Activated naive CD8-positive, alpha-beta T cell treated with anti-CD3 and anti-CD28 coated beads, Interleukin-2, amount 50 U/mL, for 24 hours (primary cell): ENCODE results near the gene SETD9.
A peak's percentile ranks its signal among the peaks of the same experiment; 100 is the strongest.

Source experiments
- ATAC-seq: fragments of 150-1000 bp; cut with Tn5 transposase; one replicate; pipeline ENCODE4 v1.10.0; 2021
- DNase-seq: peaks from one replicate; pipeline ENCODE4 v3.0.0; 2021
- H3K27ac Mint-ChIP-seq: one replicate; pipeline ENCODE4 v1.8.0; 2021; ENCODE audit warnings: mild to moderate bottlenecking, mixed read lengths
- H3K27me3 Mint-ChIP-seq: one replicate; pipeline ENCODE4 v1.8.0; 2021; ENCODE audit warnings: mixed read lengths
- H3K36me3 Mint-ChIP-seq: one replicate; pipeline ENCODE4 v1.8.0; 2021; ENCODE audit warnings: low read depth, mixed read lengths
- H3K4me1 Mint-ChIP-seq: one replicate; pipeline ENCODE4 v1.8.0; 2021; ENCODE audit warnings: mixed read lengths
- H3K4me3 Mint-ChIP-seq: one replicate; pipeline ENCODE4 v1.8.0; 2021; ENCODE audit warnings: mild to moderate bottlenecking, moderate library complexity, mixed read lengths
- H3K9me3 Mint-ChIP-seq: one replicate; pipeline ENCODE4 v1.8.0; 2021; ENCODE audit warnings: mixed read lengths

The SETD9 gene, protein sequence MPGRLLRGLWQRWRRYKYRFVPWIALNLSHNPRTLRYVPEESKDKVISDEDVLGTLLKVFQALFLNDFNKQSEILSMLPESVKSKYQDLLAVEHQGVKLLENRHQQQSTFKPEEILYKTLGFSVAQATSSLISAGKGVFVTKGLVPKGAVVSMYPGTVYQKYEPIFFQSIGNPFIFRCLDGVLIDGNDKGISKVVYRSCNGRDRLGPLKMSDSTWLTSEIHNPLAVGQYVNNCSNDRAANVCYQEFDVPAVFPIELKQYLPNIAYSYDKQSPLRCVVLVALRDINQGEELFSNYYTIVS

DNA sequence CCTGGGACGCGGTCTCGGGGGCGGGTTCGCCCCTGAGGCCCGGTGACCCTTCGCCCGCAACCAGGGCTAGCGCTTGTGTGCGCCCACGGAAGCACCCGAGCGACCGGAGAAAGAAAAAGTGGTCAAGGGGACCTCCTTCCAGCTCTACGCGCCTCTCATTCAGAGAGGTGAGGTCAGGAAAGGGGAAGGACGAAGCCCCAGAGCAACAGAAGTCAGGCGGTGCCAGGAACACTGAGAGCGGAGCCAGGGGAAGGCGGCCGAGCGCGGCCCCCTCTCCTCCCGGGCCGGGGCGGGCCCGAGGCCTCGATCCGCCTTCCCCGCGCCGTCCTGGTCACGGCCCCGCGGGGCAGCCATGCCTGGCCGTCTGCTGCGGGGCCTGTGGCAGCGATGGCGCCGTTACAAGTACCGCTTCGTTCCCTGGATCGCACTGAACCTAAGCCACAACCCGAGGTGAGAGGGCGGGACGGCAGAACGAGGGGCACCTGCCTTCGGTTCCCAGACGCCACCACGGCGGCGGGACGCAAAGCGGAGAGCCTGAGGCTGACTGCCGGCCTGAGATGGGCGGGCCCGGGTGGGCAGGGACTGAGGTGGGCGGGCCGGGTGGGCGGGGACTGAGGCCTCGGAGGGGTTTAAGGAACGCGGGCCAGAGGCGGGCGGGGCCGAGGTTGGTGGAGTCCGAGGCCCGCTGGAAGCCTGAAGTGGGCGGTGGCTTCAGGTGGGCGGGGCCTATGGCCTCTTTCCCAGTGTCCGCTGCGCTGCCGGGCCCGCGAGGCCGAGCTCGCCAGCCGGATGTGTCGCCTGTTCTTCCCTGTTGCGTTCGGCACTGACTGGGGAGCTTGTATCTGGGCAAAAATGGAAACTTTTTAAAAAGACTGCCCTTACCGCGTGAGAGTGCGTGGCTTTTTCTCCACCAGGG lies at the start of gene SETD9:
Gene SETD9 (plus strand): TSS at position 303 of the 916 bp plus-strand sequence. CDS start 50 bp downstream, at position 353.
- peak within 1 kb of the TSS; percentile 86 for H3K4me3 Mint-ChIP-seq
- ATAC-seq: peak; percentile 89
- peak within 1 kb of the TSS; percentile 96 for H3K27ac Mint-ChIP-seq

DNA sequence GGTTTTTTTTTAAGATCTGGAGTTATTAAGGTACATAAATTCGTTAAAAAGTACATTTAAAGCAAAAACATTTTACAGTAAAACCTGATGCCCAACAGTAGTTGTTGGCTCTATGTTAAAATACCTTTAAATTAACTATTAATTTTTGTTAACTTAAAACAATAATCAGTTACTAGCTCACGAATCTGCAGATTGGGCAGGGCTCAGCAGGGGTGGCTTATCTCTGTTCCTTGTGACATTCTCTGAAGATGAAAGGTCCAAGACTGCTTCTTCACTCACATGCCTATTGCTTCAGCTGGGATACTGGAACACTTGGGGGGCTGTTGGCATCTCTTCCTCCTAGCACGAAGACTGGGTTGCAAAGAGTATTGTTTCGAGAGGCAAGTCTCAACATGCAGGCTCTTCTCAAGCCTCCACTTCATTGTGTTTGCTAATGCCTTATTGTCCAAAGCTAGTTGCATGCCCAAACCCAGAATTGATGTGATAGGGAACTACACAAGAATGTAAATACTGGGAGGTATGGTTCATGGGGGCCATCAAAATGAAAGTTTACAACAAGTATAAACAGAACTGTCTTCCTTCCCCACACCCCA lies 47.4 kb upstream of the SETD9 start:
- Mint-ChIP-seq H3K27ac (no peak overlapping the region), H3K9me3 (no peaks in the 10 kb centered on the region), H3K27me3 (no peaks in the 10 kb centered on the region)

More for the DNA sequence above, at the start of gene SETD9:
- Mint-ChIP-seq H3K9me3 (peaks cover 4% of the 10 kb centered on the region), H3K4me1 (peaks cover 23% of the 10 kb centered on the region), H3K27me3 (peaks cover 11% of the 10 kb centered on the region), H3K36me3 (peaks cover 1% of the 10 kb centered on the region)
- DNase-seq: peak; percentile 97

DNA sequence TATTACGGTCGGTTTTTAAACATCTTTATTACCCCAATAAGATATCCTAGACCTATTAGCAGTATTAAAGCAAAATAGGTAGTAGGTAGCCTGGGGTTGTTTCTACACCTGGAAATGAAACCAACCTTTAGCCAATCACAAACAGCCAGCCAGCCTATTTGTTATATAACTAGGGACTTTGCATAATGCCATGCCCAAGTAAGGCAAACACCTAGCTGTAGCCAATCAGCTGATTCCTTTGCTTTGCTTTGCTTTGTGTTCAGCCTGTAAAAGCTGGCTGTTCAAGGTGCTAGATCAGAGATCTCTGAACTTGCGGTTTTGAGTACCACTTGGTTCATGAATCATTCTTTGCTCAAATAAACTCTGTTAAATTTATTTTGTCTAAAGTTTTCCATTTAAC lies 46.5 kb upstream of the SETD9 start:
- no peaks in the 10 kb centered on the region for H3K9me3 Mint-ChIP-seq
- no peak overlapping the region for H3K27ac Mint-ChIP-seq
- no peak for ATAC-seq
- no peak overlapping the region for H3K4me3 Mint-ChIP-seq
- no peak for DNase-seq
- H3K27me3 Mint-ChIP-seq: no peaks in the 10 kb centered on the region
- peaks cover 27% of the 10 kb centered on the region for H3K36me3 Mint-ChIP-seq
- H3K4me1 Mint-ChIP-seq: peaks cover 13% of the 10 kb centered on the region

More for the DNA sequence above, 47.4 kb upstream of the SETD9 start:
- Mint-ChIP-seq H3K36me3 (peaks cover 27% of the 10 kb centered on the region), H3K4me3 (no peak overlapping the region), H3K4me1 (peaks cover 13% of the 10 kb centered on the region)
- ATAC-seq (no peak), DNase-seq (no peak)

DNA sequence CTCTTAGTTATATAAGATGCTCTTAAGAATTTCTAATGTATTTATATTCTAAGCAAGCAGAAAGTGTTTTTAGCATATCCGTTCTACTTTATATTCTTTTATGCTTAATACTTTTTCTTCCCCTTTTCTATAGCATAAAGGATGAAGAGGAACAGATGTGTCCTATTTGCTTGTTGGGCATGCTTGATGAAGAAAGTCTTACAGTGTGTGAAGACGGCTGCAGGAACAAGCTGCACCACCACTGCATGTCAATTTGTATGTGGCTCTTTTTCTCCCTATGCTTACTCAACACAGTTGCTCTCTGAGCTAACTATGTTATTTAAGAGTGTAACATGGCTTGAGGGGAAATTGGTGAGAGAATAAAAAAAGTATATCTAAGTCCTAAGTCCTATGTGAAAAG lies 37.6 kb upstream of the SETD9 start:
- H3K27ac Mint-ChIP-seq: peak overlapping the region; percentile 2
- H3K4me1 Mint-ChIP-seq: peaks cover 23% of the 10 kb centered on the region
- H3K36me3 Mint-ChIP-seq: peaks cover 38% of the 10 kb centered on the region
- no peak overlapping the region for H3K4me3 Mint-ChIP-seq
- H3K9me3 Mint-ChIP-seq: no peaks in the 10 kb centered on the region
- ATAC-seq (no peak), DNase-seq (no peak)
- H3K27me3 Mint-ChIP-seq: no peaks in the 10 kb centered on the region

DNA sequence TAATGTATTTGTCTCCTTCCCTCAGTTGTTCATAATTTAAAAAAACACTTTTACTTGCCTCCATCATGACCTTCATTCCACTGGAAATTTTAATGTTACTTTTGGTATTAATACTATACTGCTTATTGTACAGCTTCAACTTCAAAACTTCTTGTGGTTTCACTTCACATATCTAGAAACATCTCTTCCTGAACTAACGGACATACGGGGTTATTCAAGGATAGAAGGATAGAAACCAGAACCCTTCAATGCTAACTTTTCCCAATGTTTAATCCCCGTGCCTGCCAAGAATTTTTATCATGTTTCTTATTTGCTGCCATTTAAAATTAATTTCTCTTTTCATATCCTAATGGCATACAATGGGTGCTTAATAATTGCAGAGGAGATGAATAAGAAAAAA lies 36.3 kb upstream of the SETD9 start:
- no peaks in the 10 kb centered on the region for H3K9me3 Mint-ChIP-seq
- H3K36me3 Mint-ChIP-seq: peaks cover 42% of the 10 kb centered on the region
- H3K4me3 Mint-ChIP-seq: no peak overlapping the region
- no peaks in the 10 kb centered on the region for H3K27me3 Mint-ChIP-seq
- DNase-seq: no peak
- H3K4me1 Mint-ChIP-seq: peaks cover 23% of the 10 kb centered on the region
- ATAC-seq: no peak
- peak overlapping the region; percentile 37 for H3K27ac Mint-ChIP-seq

DNA sequence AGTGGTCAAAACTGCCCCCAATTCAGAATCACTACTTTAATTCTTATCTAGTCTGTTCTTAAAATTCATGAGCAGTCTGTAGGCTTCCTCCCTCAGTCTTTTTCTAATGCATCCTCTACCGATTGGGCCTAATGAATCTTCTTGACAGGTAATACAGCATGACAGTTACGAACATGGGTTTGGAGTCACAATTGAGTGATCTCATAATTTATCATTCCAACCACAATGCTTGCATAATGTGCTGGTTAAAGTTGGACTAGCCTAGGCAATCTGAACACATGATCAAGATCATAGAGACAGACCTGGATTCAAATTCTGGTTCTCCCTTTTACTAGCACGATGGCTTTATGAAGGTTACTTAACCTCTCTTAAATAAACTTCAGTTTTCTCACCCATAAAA lies 33.1 kb upstream of the SETD9 start:
- Mint-ChIP-seq H3K9me3 (no peaks in the 10 kb centered on the region), H3K27ac (no peak overlapping the region), H3K27me3 (no peaks in the 10 kb centered on the region), H3K4me1 (peaks cover 13% of the 10 kb centered on the region), H3K4me3 (no peak overlapping the region), H3K36me3 (peaks cover 39% of the 10 kb centered on the region)
- ATAC-seq (no peak), DNase-seq (no peak)

DNA sequence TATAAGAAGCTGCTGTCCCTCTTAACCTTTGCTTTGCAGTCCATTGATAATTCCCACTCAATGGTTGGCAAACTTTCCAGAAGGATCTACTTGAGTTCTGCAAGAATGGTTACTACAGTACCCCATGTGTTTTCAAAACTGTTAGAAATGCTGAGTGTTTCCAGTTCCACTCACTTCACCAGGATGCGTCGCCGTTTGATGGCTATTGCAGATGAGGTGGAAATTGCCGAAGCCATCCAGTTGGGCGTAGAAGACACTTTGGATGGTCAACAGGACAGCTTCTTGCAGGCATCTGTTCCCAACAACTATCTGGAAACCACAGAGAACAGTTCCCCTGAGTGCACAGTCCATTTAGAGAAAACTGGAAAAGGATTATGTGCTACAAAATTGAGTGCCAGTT lies 27.8 kb upstream of the SETD9 start:
- DNase-seq (no peak), ATAC-seq (no peak)
- Mint-ChIP-seq H3K36me3 (peaks cover 44% of the 10 kb centered on the region), H3K4me3 (no peak overlapping the region), H3K9me3 (no peaks in the 10 kb centered on the region), H3K27me3 (no peaks in the 10 kb centered on the region), H3K27ac (no peak overlapping the region), H3K4me1 (no peaks in the 10 kb centered on the region)

DNA sequence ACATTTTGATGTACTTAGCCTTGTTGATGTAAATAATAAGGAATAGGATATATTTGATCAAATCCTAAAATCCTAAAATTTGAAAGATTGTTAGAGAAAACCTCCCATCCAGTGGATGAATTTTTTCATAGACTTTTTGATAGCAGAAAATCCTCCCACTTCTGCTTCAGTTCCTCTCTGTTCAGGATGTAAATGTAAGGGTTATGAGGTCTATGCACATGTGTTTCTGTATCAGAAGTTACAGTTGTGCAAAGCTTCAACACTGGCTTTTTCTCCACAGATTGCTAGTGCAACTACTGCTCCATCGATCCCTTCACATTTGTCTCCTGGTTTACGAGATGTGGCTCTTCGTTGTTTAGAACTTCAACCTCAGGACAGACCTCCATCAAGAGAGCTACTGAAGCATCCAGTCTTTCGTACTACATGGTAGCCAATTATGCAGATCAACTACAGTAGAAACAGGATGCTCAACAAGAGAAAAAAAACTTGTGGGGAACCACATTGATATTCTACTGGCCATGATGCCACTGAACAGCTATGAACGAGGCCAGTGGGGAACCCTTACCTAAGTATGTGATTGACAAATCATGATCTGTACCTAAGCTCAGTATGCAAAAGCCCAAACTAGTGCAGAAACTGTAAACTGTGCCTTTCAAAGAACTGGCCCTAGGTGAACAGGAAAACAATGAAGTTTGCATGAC lies 16.0 kb upstream of the SETD9 start:
- Mint-ChIP-seq H3K27ac (no peak overlapping the region), H3K27me3 (no peaks in the 10 kb centered on the region), H3K9me3 (no peaks in the 10 kb centered on the region), H3K4me3 (no peak overlapping the region), H3K4me1 (peaks cover 8% of the 10 kb centered on the region), H3K36me3 (peaks cover 37% of the 10 kb centered on the region)
- ATAC-seq (no peak), DNase-seq (no peak)

DNA sequence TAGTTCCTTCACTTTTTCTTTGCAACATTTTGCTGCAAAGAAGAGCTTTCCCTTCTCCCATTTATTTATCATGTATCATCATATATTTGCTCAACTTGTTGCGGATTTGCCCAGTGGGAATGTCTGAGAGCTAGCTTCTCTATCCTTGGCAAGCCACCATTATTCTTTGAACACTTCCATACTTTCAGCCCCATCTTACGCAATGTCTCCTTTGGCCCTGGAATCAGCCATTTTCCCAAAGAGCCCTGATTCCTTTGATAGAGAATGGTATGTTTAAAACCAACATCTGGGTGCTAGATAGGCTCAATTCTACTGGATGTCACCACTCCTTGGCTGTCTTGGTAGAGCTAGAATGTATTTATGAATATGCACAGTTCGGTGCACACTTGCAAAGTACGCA lies 12.6 kb upstream of the SETD9 start:
- Mint-ChIP-seq H3K4me1 (peaks cover 8% of the 10 kb centered on the region), H3K4me3 (no peak overlapping the region), H3K9me3 (no peaks in the 10 kb centered on the region), H3K36me3 (peaks cover 19% of the 10 kb centered on the region), H3K27me3 (no peaks in the 10 kb centered on the region), H3K27ac (peak overlapping the region; percentile 25)
- ATAC-seq (no peak), DNase-seq (no peak)

DNA sequence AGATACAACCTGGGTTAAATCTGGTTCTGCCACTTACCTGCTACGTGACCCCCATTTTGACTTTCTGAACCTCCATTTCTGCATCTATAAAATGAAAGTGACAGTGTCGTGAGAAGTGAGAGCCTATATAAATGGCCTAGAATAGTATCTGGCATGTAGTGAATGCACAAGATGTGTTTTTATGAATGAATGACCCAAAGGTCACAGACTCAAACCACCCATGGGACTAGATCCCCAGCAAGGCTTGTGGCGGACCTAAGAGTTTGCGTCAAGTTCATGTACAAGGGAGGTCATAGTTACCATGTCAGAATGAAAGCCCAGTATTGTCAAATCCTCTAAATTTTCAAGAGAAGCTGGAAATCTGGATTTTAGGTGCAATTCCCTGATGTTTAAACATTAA lies 11.2 kb upstream of the SETD9 start:
- no peak for DNase-seq
- Mint-ChIP-seq H3K9me3 (no peaks in the 10 kb centered on the region), H3K27ac (no peak overlapping the region), H3K27me3 (no peaks in the 10 kb centered on the region), H3K36me3 (peaks cover 13% of the 10 kb centered on the region), H3K4me1 (peaks cover 8% of the 10 kb centered on the region), H3K4me3 (no peak overlapping the region)
- no peak for ATAC-seq

DNA sequence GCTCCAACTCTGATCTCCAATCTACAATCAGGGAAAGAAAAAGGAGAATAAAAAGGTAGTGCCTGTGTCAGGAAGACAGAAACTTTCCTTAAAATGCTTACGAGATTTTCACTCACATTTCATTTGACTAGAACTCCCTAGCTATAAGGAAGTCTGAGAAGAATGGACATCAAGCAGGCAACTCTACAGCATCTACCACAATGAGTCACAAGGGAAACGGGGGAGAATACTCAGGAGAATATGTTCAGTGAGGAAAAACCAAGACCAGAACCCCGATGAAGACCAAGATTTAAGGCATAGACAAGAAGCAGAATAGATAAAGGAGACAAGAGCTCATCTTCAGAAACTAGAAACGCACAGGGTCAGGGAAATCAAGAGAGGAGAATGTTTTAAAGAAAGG lies 9.0 kb upstream of the SETD9 start:
- H3K9me3 Mint-ChIP-seq: no peaks in the 10 kb centered on the region
- peaks cover 9% of the 10 kb centered on the region for H3K36me3 Mint-ChIP-seq
- peaks cover 2% of the 10 kb centered on the region for H3K27me3 Mint-ChIP-seq
- H3K27ac Mint-ChIP-seq: no peak overlapping the region
- no peak for ATAC-seq
- H3K4me1 Mint-ChIP-seq: peaks cover 6% of the 10 kb centered on the region
- no peak for DNase-seq
- H3K4me3 Mint-ChIP-seq: no peak overlapping the region

DNA sequence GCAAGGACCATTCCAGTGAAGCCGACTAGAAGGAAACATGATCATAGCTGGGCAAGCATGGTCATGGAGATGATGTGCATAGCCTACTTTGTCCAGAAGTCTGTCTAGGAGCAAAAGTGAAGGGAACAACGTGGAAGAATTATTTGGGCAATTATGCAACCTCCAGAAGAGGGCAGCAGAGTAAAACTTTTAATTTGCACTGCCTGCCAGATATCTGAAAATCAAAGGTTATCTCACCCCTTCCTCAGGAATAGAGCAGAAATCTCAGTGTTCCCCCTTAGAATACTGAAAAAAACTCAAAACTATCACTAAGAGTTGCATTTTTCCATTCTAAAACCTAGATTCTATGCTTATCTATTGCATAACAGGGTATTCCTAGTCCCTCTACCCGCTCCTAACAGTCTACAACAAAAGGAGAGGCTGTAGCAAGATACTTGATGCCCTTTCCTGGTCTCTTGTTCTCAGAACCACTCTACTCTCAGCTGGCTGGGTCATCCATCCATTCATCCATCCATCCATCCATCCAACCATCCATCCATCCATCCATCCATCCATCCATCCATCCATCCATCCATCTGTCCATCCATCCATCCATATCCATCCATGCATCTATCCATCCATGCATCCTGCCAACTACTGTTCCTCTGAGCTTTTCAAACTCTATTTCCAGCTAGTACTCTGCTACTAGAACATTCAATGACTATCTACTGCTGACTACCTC lies 8.4 kb upstream of the SETD9 start:
- DNase-seq (no peak), ATAC-seq (no peak)
- Mint-ChIP-seq H3K27ac (no peak overlapping the region), H3K27me3 (peaks cover 2% of the 10 kb centered on the region), H3K4me3 (no peak overlapping the region), H3K36me3 (peaks cover 7% of the 10 kb centered on the region), H3K4me1 (peaks cover 6% of the 10 kb centered on the region), H3K9me3 (no peaks in the 10 kb centered on the region)

DNA sequence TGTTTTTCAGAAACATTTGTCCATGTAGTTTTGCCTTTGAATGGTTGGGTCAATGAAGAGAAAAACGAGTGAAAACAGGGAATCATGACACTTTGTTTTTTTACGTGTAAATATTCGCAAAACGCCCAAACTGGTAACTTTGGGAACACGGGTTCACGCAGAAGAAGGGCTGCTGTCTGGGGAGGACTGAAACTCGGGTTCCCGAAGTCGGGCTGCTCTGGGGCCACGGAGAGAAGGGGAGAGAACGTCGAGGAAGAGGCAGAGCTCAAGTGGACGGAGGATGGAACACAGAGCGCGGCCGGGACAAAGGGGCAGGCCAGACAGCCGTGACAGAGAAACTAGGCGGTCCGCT lies 478 bp upstream of the SETD9 start:
- H3K27ac Mint-ChIP-seq: peak overlapping the region; percentile 86
- H3K4me1 Mint-ChIP-seq: peaks cover 23% of the 10 kb centered on the region
- no peak for DNase-seq
- H3K36me3 Mint-ChIP-seq: peaks cover 1% of the 10 kb centered on the region
- ATAC-seq: peak; percentile 20
- H3K9me3 Mint-ChIP-seq: peaks cover 4% of the 10 kb centered on the region
- H3K27me3 Mint-ChIP-seq: peaks cover 12% of the 10 kb centered on the region
- peak overlapping the region; percentile 86 for H3K4me3 Mint-ChIP-seq
